K562 (cell line): ENCODE results near the gene PEAR1. TPM values are rescaled to one million over a fixed set of nuclear protein-coding genes. Genes with fewer than 3 reads are reported as not detected.

Source experiments
- ARID1B ChIP-seq: fragments of 450-650 bp; IDR thresholded peaks from 2 replicates; pipeline ENCODE4 v1.6.1; 2016; ENCODE audit warnings: antibody characterized with exemption, mild to moderate bottlenecking, inconsistent platforms
- BHLHE40 ChIP-seq: IDR thresholded peaks from 2 replicates; pipeline ENCODE4 v1.6.1; 2011; ENCODE audit warnings: low read length, improper control_type of control experiment
- EP400 ChIP-seq: fragments of 450-650 bp; IDR thresholded peaks from 2 replicates; pipeline ENCODE4 v1.6.1; 2017; ENCODE audit warnings: antibody characterized with exemption, mild to moderate bottlenecking, moderate library complexity
- FUS ChIP-seq: fragments of 200-400 bp; formaldehyde crosslinking; optimal IDR thresholded peaks from 2 replicates; pipeline ENCODE3; 2017; ENCODE audit warnings: low read depth, low read length
- HMGN3 ChIP-seq: IDR thresholded peaks from 2 replicates; pipeline ENCODE4 v1.6.1; 2011; ENCODE audit warnings: borderline replicate concordance, low read depth, mild to moderate bottlenecking, mixed read lengths, low read length; ENCODE audit not compliant: insufficient read length; ENCODE audit errors: extremely low read depth
- KAT7 ChIP-seq: sonication (generic); formaldehyde crosslinking; IDR thresholded peaks from 2 replicates; pipeline ENCODE4 v1.8.0; 2022; ENCODE audit warnings: missing genetic modification reagents, mild to moderate bottlenecking, borderline replicate concordance
- NFE2 ChIP-seq: IDR thresholded peaks from 2 replicates; pipeline ENCODE4 v1.6.1; 2014; ENCODE audit warnings: antibody characterized with exemption, low read depth
- NR4A1 ChIP-seq, 2 experiments: fragments of 250-450 bp in 1 of 2; fragments of 450-650 bp in 1 of 2; sonication (Bioruptor Pico) in 1 of 2; IDR thresholded peaks; 2 replicates each; pipeline versions ENCODE4 v1.4.0 to v1.6.1; 2016 to 2020; ENCODE audit warnings: mild to moderate bottlenecking in 2 of 2, missing compliant biosample characterization in 1 of 2, missing genetic modification characterization in 1 of 2, moderate library complexity in 1 of 2
- TCF7 ChIP-seq: sonication (generic); IDR thresholded peaks from 2 replicates; pipeline ENCODE4 v1.6.1; 2016; ENCODE audit warnings: antibody characterized with exemption, borderline replicate concordance
- ZBTB33 ChIP-seq: sonication (generic); formaldehyde crosslinking; IDR thresholded peaks from 2 replicates; pipeline ENCODE4 v1.8.1; 2023; ENCODE audit warnings: mild to moderate bottlenecking, missing genetic modification reagents
- ZFP30 ChIP-seq: fragments of 250-450 bp; sonication (Bioruptor Pico); IDR thresholded peaks from 2 replicates; pipeline ENCODE4 v1.8.0; 2022; ENCODE audit warnings: moderate library complexity, mild to moderate bottlenecking, inconsistent platforms, borderline replicate concordance
- ZNF282 ChIP-seq: sonication (generic); formaldehyde crosslinking; IDR thresholded peaks from 2 replicates; pipeline ENCODE4 v1.8.1; 2023; ENCODE audit warnings: missing genetic modification reagents
- polyA plus RNA-seq, 8 experiments: library from polyadenylated mRNA; depleted of rRNA in 4 of 8; stranded (reverse) in 5 of 8; unstranded in 3 of 8; fragments of >200 nt; fragmentation: Nextera tagmentation in 2 of 8; fragmentation: Illumina TruSeq in 1 of 8; extraction: Ambion mirVana in 2 of 8; extraction: Trizol in 1 of 8; gene quantifications; 2 replicates each; pipeline versions ENCODE4 v1.2.1 to v1.2.3, GENCODE V29; 2011 to 2014; ENCODE audit warnings: inconsistent platforms in 1 of 8, missing spikeins in 1 of 8
- total RNA-seq, 7 experiments: library from RNA; depleted of rRNA in 6 of 7; stranded (reverse); fragments of >200 nt in 6 of 7; fragmentation: Illumina TruSeq in 2 of 7; extraction: Trizol in 2 of 7; gene quantifications; 2 replicates each; pipeline versions ENCODE4 v1.2.1 to v1.2.3, GENCODE V29; 2011 to 2021; ENCODE audit warnings: low replicate concordance in 1 of 7
- TF ChIP-seq, protein P1 (sequence below), 2 experiments: fragments of 450-650 bp in 1 of 2; sonication (generic) in 1 of 2; formaldehyde crosslinking in 1 of 2; IDR thresholded peaks; 2 replicates each; pipeline versions ENCODE4 v1.7.1 to v1.9.0; 2016 to 2022; ENCODE audit warnings: inconsistent platforms in 1 of 2, mild to moderate bottlenecking in 1 of 2, missing genetic modification reagents in 1 of 2

Gene PEAR1
- total and polyA plus RNA-seq, 9 of the 15 experiments (the other 6 are each of a cell fraction or from before 2014, with no cell fraction given), result 0.87 to 13.9 (median 6.1) TPM

- TF ChIP-seq EP400 (peak; percentile 44; the same call in 1 of the 2 replicates), ZFP30 (no peak), BHLHE40 (peak; percentile 33; the same call in 1 of the 2 replicates), NFE2 (no peak), NR4A1 (CRISPR knock-in tag; IDR thresholded peaks at IDR 0.05) (no peak), NR4A1 (tag; IDR thresholded peaks at IDR 0.05) (peak; percentile 49; the same call in 1 of the 2 replicates), ZBTB33 (CRISPR knock-in tag) (peak; percentile 81), ZNF282 (CRISPR knock-in tag) (0 out of 2 replicates have a peak, but pooled peaks have one; percentile 28), TCF7 (no peak), FUS (peak; percentile 73), ARID1B (0 out of 2 replicates have a peak, but pooled peaks have one; percentile 27), KAT7 (CRISPR knock-in tag) (peak; percentile 68; the same call in 1 of the 2 replicates), HMGN3 (peak; percentile 90)
- TF ChIP-seq, protein P1, sequence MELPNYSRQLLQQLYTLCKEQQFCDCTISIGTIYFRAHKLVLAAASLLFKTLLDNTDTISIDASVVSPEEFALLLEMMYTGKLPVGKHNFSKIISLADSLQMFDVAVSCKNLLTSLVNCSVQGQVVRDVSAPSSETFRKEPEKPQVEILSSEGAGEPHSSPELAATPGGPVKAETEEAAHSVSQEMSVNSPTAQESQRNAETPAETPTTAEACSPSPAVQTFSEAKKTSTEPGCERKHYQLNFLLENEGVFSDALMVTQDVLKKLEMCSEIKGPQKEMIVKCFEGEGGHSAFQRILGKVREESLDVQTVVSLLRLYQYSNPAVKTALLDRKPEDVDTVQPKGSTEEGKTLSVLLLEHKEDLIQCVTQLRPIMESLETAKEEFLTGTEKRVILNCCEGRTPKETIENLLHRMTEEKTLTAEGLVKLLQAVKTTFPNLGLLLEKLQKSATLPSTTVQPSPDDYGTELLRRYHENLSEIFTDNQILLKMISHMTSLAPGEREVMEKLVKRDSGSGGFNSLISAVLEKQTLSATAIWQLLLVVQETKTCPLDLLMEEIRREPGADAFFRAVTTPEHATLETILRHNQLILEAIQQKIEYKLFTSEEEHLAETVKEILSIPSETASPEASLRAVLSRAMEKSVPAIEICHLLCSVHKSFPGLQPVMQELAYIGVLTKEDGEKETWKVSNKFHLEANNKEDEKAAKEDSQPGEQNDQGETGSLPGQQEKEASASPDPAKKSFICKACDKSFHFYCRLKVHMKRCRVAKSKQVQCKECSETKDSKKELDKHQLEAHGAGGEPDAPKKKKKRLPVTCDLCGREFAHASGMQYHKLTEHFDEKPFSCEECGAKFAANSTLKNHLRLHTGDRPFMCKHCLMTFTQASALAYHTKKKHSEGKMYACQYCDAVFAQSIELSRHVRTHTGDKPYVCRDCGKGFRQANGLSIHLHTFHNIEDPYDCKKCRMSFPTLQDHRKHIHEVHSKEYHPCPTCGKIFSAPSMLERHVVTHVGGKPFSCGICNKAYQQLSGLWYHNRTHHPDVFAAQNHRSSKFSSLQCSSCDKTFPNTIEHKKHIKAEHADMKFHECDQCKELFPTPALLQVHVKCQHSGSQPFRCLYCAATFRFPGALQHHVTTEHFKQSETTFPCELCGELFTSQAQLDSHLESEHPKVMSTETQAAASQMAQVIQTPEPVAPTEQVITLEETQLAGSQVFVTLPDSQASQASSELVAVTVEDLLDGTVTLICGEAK (IDR thresholded peaks at IDR 0.05), result no peak
- TF ChIP-seq, protein P1 (CRISPR knock-in tag; IDR thresholded peaks at IDR 0.05), result no peak
Observed at GRCh38 chr1:156920233-156921052, 26.9 kb downstream of the PEAR1 start, which contains the start of gene LRRC71 (continued).
